ENCODE data around the gene MRPL20.

- TF ChIP-seq, protein P1, sequence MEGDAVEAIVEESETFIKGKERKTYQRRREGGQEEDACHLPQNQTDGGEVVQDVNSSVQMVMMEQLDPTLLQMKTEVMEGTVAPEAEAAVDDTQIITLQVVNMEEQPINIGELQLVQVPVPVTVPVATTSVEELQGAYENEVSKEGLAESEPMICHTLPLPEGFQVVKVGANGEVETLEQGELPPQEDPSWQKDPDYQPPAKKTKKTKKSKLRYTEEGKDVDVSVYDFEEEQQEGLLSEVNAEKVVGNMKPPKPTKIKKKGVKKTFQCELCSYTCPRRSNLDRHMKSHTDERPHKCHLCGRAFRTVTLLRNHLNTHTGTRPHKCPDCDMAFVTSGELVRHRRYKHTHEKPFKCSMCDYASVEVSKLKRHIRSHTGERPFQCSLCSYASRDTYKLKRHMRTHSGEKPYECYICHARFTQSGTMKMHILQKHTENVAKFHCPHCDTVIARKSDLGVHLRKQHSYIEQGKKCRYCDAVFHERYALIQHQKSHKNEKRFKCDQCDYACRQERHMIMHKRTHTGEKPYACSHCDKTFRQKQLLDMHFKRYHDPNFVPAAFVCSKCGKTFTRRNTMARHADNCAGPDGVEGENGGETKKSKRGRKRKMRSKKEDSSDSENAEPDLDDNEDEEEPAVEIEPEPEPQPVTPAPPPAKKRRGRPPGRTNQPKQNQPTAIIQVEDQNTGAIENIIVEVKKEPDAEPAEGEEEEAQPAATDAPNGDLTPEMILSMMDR (optimal IDR thresholded peaks at IDR 0.05 in 1 of 3, IDR thresholded peaks at IDR 0.05 in 1 of 3, conservative IDR thresholded peaks at IDR 0.05 in 1 of 3; ENCODE audit: extremely low read depth in 1 of 3, insufficient read depth in 2 of 3, low read length in 3 of 3): no peak
- no peak for TF ChIP-seq EZH2 (IDR thresholded peaks at IDR 0.05; ENCODE audit: low read length)
These were observed 13.7 kb downstream of the MRPL20 start for GRCh38 chr1:1393428-1393827.

Measured in keratinocyte (primary cell).